ENCODE results near the gene CD99L2.

The CD99L2 gene, protein sequence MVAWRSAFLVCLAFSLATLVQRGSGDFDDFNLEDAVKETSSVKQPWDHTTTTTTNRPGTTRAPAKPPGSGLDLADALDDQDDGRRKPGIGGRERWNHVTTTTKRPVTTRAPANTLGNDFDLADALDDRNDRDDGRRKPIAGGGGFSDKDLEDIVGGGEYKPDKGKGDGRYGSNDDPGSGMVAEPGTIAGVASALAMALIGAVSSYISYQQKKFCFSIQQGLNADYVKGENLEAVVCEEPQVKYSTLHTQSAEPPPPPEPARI

DNA sequence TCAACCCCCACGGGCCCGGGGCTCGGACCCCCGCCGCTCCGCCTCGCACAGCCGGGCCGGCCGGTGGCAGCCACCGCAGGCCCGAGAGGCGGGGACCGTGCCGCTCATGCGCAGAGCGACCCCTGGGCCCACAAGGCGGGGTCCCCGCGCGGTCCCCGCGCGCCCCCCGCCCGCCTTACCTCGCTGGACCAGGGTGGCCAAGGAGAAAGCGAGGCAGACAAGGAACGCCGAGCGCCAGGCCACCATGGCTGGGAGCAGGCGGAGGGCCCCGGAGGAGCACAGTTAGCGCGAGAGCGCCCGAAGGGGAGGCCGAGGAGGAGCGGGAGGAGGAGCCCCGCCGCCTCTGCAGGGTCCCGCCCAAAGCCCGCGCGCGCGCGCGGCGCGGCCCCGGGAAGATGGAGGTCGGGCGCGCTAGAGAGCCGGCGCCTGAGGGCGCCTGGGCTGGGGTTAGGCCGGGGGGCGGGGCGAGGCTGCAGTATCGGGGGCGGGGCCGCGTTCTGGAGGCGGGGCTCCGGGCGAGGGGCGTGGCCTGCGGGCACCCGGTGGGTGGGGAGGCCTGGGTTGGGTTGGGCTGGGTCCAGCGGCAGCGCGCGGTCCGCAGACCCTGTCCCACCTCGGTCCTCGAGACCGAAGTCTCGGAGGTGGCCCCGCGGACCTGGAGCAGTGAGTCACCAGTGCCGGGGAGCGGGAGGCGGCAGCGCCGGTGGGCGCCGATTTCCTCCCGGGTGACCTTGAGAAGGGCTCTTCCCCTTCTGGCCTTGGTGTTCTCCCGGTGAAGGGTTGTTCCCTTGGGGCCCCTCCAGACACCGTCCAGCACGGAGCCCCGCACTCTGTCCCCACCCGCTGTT is at the start of gene CD99L2:
CD99L2 (minus strand) TSS at position 326 of the 848 bp plus-strand sequence; CDS start at position 246, 80 bp downstream.
- peak; percentile 77 to 85 for DNase-seq (ENCODE audit: low read depth in 1 of 2, low spot score in 1 of 2)

DNA sequence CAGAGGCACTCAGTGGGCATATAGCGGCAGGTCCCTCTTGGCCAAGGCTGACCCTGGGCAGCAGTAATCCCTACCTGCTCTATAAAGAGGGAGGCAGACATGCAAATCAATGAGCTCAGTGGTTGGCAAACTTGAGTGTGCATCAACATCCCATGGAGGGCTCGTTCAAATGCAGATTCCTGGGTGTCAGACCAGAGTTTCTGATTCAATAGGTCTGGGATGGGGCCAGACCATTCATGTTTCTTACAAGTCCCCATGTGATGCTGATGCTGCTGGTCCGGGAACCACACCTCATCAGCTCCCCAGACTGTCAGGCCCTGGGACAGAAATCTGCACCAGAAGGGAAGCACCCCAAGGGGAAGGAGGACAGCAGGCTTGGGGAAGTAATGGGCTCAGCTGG is 45.8 kb upstream of the CD99L2 start:
- no peak for DNase-seq (ENCODE audit: low read depth in 1 of 2, low spot score in 1 of 2)

GRCh38 chrX:150942942-150943594 is 44.6 kb upstream of the CD99L2 start:
- no peak for DNase-seq (ENCODE audit: low read depth in 1 of 2, low spot score in 1 of 2)

DNA sequence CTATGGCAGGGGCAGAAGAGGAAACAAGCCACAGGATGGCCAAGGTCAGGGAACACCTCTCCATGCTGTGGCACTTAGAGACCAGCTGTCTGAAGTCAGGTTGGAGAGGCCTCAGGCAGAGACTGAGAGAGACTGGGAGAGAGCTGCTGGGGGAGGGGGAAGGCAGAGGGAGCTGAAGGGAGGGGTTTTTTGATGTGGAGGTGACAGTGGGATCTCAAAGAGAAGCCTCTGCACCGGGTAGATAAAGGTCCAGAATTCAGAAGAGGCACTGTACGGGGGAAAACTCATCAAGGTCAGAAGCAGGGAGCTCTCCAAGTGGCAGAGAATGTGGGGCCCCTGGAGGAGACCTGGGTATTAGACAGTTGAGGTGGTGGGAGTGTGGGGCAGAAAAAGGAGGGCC is 43.1 kb upstream of the CD99L2 start:
- DNase-seq (ENCODE audit: low read depth in 1 of 2, low spot score in 1 of 2): no peak

DNA sequence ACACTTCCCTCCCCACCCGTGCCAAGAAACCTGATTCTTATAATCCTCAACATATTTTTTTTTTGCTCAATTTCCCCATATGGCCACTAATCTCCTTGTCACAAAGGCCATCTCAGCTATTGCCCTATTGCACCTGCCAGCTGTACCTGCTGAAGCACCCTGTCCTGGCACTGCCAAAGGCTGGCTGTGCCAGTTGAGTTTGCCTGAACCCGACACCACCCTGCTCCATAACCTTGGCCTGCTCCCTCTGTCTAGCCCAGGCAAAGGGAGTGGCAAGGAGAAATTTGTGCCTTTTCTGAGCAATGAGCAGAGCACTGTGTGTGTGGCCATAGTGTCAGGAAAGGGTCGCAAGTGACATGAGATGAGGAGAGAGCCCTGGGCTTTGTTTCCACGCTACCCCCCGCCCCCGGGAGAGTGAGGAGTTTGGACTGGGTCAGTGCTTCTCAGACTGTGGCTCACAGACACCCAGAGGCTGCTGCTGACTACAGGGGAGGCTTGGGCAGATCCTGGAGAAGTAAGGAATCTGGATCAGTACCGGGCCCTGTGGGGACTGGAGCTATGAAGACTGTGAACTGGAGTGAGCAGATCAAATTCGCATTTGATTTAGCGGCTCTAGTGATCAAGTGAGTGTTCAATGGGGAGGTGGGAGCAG is 42.5 kb upstream of the CD99L2 start:
- no peak for DNase-seq (ENCODE audit: low read depth in 1 of 2, low spot score in 1 of 2)

- no peak for DNase-seq (ENCODE audit: low read depth in 1 of 2, low spot score in 1 of 2)
Measured at GRCh38 chrX:150936556-150936955, 38.1 kb upstream of the CD99L2 start.

DNA sequence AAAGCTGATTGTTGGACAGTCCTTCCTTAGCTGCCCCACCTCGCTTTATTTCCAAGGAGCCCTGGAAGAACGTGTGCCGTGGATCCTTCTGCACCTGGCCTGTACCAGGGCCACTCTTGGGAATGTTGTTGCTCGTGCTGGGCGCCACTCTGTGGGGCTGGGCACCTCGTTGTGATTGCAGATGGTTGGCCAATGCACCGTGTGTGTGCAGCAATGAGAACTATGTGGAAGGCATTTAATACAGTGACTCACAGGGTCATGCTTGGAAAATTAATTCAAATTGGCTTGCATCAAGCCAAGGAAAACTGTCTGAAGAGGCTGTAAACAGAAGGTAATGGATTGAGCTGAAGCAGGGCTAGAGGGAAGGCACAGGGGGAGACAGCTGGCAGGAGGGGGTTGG is 37.0 kb upstream of the CD99L2 start:
- no peak for DNase-seq (ENCODE audit: low read depth in 1 of 2, low spot score in 1 of 2)

DNA sequence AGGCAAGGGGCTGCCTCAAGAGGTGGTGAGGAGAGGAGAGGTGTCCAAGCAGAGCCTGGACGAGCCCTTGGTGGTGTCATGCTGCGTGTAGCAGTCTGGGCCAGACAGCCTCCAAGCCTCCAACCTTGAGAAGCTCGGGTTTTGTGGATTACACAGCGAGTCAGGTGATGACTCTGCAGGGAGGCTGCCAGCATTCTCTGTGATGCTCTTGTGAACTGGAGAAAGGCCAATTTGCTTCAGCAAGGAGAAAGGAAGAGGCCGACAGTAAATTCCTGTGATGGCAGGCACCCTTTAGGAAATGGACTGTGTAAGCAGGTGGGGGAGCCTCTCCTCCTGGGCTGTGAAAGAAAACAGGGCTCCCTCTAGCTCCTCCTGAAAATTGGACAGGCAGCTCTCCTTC is 36.0 kb upstream of the CD99L2 start:
- DNase-seq (ENCODE audit: low read depth in 1 of 2, low spot score in 1 of 2): no peak

GRCh38 chrX:150933945-150934350 is 35.5 kb upstream of the CD99L2 start:
- no peak for DNase-seq (ENCODE audit: low read depth in 1 of 2, low spot score in 1 of 2)

DNA sequence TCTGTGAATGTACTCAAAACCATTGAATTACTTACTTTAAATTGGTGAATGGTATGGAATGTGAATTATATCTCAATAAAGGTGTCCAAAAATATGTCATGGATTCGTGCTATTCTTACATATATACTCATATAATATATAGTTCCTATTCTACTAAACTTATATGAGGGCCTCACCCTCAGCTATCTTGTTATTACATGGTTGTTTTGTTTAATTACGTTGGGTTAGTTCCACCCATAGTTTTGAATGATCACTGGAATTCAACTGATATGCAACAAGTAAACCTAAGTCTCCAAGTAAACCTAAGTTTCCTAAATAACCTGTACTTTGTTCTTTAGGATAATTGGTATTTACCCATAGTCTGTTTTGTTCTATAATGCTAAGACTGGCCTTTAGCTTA is 30.6 kb upstream of the CD99L2 start:
- no peak for DNase-seq (ENCODE audit: low read depth in 1 of 2, low spot score in 1 of 2)

DNA sequence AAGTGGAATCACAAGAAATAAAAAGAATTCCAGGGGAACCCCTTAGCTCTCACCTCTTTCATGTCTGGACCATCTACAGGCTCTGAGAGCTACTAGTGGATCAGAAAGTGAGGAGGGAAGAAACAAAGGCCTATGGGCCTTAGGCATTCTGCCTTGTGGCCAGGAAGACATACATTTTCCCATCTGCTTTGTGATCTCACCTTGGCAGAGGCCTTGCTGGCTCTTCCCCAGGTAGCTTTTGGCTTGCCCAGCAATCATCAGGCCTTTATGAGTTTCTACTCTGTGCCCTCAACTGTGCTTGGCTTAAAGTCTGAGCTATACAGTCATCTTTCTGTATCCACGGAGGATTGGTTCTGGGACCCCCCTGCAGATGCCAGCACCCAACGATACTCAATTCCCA is 28.3 kb upstream of the CD99L2 start:
- DNase-seq (ENCODE audit: low read depth in 1 of 2, low spot score in 1 of 2): no peak

DNA sequence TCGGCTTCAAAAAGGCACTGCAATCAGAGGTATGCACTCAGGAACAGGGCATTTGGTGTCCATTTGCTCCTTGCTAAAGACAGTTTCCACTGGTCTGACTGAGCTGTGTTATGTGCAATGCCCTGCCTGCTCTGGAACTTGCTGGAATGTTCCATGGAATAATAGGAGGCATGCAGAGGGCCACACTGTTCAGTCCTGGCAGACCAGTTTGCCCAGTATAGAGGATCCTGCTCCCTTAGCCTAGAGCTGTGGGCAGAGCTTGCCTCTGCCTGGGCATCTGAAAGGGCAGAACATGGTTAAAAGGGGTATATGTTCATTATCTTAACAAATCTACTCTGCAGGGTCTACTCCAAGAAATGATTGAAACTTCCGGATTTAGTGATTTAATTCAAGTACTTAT is 27.8 kb upstream of the CD99L2 start:
- DNase-seq (ENCODE audit: low read depth in 1 of 2, low spot score in 1 of 2): no peak

DNA sequence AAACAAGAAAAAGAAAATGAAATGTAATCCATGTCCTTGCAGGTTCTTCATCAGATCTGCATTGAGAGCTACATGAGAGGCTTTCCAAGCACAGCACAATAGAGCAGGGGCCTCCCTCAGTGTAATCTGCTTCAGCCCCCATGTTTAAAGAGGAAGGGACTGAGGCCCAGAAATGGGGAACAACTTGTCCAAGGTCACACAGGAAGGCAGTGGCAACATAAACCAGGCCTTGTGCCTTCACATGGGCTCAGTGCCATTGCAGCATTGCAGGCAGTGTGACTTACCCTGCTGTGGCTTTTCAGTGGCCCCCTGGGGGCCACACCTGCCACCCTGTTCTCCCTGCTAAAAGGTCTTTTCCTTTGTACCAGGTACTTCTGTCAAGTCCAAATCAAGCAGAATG is 20.9 kb upstream of the CD99L2 start:
- DNase-seq (ENCODE audit: low read depth in 1 of 2, low spot score in 1 of 2): no peak

DNA sequence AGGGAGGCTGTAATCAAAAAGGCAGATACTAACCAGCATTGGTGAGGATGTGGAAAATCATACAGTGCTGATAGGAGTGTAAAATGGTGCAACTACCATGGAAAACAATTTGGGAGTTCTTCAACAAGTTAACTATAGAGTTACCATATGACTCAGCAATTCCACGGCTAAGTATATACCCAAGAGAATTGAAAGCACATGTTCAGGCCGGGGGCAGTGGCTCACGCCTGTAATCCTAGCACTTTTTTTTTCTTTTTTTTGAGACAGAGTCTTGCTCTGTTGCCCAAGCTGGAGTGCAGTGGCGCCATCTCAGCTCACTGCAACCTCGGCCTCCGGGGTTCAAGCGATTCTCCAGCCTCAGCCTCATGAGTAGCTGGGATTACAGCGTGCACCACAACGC is 15.0 kb upstream of the CD99L2 start:
- DNase-seq (ENCODE audit: low read depth in 1 of 2, low spot score in 1 of 2): no peak

GRCh38 chrX:150907474-150907873 is 9.0 kb upstream of the CD99L2 start:
- DNase-seq (ENCODE audit: low read depth in 1 of 2, low spot score in 1 of 2): no peak

- DNase-seq (ENCODE audit: low read depth in 1 of 2, low spot score in 1 of 2): no peak
Measured at GRCh38 chrX:150906694-150907093, 8.2 kb upstream of the CD99L2 start.

GRCh38 chrX:150905293-150905692 is 6.8 kb upstream of the CD99L2 start:
- no peak for DNase-seq (ENCODE audit: low read depth in 1 of 2, low spot score in 1 of 2)

GRCh38 chrX:150903110-150903508 is 4.6 kb upstream of the CD99L2 start:
- DNase-seq (ENCODE audit: low read depth in 1 of 2, low spot score in 1 of 2): no peak

- DNase-seq (ENCODE audit: low read depth in 1 of 2, low spot score in 1 of 2): no peak
Measured at GRCh38 chrX:150902434-150903109, 4.1 kb upstream of the CD99L2 start.

DNA sequence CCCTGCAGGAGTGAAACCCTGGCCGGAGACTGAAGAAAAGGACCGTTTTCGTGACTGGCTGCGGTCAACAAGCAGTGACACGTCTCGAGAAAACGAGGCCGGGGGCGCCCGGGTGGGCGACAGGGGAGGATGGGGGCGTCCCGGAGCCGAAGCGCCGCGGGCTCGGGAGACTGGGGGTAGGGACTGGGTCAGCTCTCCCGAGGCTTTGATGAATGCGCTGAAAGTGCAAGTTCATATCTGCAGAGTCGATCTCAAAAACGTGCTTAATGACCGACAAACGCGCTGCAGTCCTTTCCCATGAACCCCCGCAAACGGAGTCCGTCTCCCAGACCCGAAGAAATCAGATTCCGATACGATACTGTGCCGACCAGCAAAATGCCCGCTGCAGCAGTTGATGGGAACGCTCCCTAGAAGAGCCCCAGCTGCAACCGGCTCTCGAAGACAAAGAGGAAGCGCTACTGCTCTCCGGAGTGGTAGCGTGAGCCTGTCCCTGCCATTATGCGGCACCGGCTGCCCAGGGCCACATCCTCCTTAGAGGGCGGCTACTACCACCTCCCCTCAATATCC is 806 bp upstream of the CD99L2 start:
- DNase-seq (ENCODE audit: low read depth in 1 of 2, low spot score in 1 of 2): no peak
